Dendritic cell treated with granulocyte-macrophage colony-stimulating factor and Interleukin-4, amounts not matched to agents 40 ng/mL and 50 ng/mL, for 4 days (primary cell): Measurements from ENCODE around the gene DEFB125.
"Not testable (repeated sequence)": the region's sequence is repeated elsewhere in the genome, so short reads cannot be mapped to it uniquely, and the experiment has no call there.

Experiments
- H3K27ac Mint-ChIP-seq: one replicate; pipeline ENCODE4 v1.8.0; 2022; ENCODE audit warnings: mild to moderate bottlenecking, mixed read lengths
- H3K27me3 Mint-ChIP-seq: one replicate; pipeline ENCODE4 v1.8.0; 2022; ENCODE audit warnings: mild to moderate bottlenecking, mixed read lengths
- H3K36me3 Mint-ChIP-seq: one replicate; pipeline ENCODE4 v1.8.0; 2022; ENCODE audit warnings: low read depth, mixed read lengths
- H3K4me1 Mint-ChIP-seq: one replicate; pipeline ENCODE4 v1.8.0; 2022; ENCODE audit warnings: low read depth, mixed read lengths
- H3K4me3 Mint-ChIP-seq: one replicate; pipeline ENCODE4 v1.8.0; 2022; ENCODE audit warnings: mild to moderate bottlenecking, moderate library complexity, mixed read lengths
- H3K9me3 Mint-ChIP-seq: one replicate; pipeline ENCODE4 v1.8.0; 2022; ENCODE audit warnings: mixed read lengths
- intact Hi-C: fragments of 100-400 bp; cut with micrococcal nuclease; formaldehyde crosslinking; loops from one replicate; pipeline ENCODE4 v1.15.0; 2022

DEFB125 gene

GRCh38 chr20:87401-87800, at the start of gene DEFB125:
TSS of gene DEFB125 (plus strand) at chr20:87672. CDS start at chr20:87710, 38 bp downstream.
- peaks cover 32% of the 10 kb centered on the region for H3K27me3 Mint-ChIP-seq

GRCh38 chr20:60035-60918, 27.2 kb upstream of the DEFB125 start:
- H3K4me3 Mint-ChIP-seq, result no peak overlapping the region
- H3K36me3 Mint-ChIP-seq, result no peaks in the 10 kb centered on the region
- intact Hi-C loops, result no loop called here
- H3K27me3 Mint-ChIP-seq, result no peaks in the 10 kb centered on the region
- no peaks in the 10 kb centered on the region for H3K4me1 Mint-ChIP-seq
- no peaks in the 10 kb centered on the region for H3K9me3 Mint-ChIP-seq
- H3K27ac Mint-ChIP-seq, result no peak overlapping the region

More at GRCh38 chr20:87401-87800, at the start of gene DEFB125:
- Mint-ChIP-seq H3K4me1 (no peaks in the 10 kb centered on the region), H3K9me3 (peaks cover 8% of the 10 kb centered on the region), H3K4me3 (no peak within 1 kb of the TSS), H3K36me3 (no peaks in the 10 kb centered on the region), H3K27ac (no peak within 1 kb of the TSS)
- intact Hi-C loops, result no loop called here

- Mint-ChIP-seq H3K9me3 (no peaks in the 10 kb centered on the region), H3K27me3 (no peaks in the 10 kb centered on the region), H3K4me3 (no peak overlapping the region), H3K4me1 (no peaks in the 10 kb centered on the region), H3K36me3 (no peaks in the 10 kb centered on the region), H3K27ac (no peak overlapping the region)
- intact Hi-C loops, result no loop called here
Measured at GRCh38 chr20:61230-61629, 26.2 kb upstream of the DEFB125 start.

DNA sequence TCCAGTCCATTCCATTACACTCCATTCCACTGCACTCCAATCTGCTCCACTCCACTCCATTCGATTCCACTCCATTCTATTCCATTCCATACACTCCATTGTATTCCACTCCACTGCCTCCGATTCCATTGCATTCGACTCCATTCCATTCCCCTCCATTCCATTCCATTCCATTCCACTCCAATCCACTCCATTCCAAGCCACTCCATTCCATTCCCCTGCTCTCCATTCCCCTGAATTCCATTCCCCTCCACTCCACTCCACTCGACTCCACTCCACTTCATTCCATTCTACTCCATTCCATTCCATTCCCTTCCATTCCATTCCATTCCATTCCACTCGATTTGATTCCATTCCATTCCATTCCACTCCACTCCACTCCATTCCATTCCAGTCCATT, 25.7 kb upstream of the DEFB125 start:
- H3K4me3 Mint-ChIP-seq, result no peak overlapping the region
- H3K27me3 Mint-ChIP-seq, result no peaks in the 10 kb centered on the region
- H3K4me1 Mint-ChIP-seq, result no peaks in the 10 kb centered on the region
- H3K36me3 Mint-ChIP-seq, result no peaks in the 10 kb centered on the region
- no peaks in the 10 kb centered on the region for H3K9me3 Mint-ChIP-seq
- intact Hi-C loops, result no loop called here
- H3K27ac Mint-ChIP-seq, result no peak overlapping the region

GRCh38 chr20:62487-62886, 25.0 kb upstream of the DEFB125 start:
- H3K27ac Mint-ChIP-seq, result no peak overlapping the region
- H3K9me3 Mint-ChIP-seq, result no peaks in the 10 kb centered on the region
- no peaks in the 10 kb centered on the region for H3K36me3 Mint-ChIP-seq
- H3K27me3 Mint-ChIP-seq, result no peaks in the 10 kb centered on the region
- intact Hi-C loops, result no loop called here
- no peaks in the 10 kb centered on the region for H3K4me1 Mint-ChIP-seq
- H3K4me3 Mint-ChIP-seq, result no peak overlapping the region

GRCh38 chr20:64026-64603, 23.4 kb upstream of the DEFB125 start:
- intact Hi-C loops, result no loop called here
- Mint-ChIP-seq H3K4me1 (no peaks in the 10 kb centered on the region), H3K9me3 (no peaks in the 10 kb centered on the region), H3K36me3 (no peaks in the 10 kb centered on the region), H3K27ac (no peak overlapping the region), H3K27me3 (no peaks in the 10 kb centered on the region), H3K4me3 (no peak overlapping the region)

GRCh38 chr20:64766-65322, 22.6 kb upstream of the DEFB125 start:
- Mint-ChIP-seq H3K27me3 (no peaks in the 10 kb centered on the region), H3K27ac (no peak overlapping the region), H3K4me3 (no peak overlapping the region), H3K36me3 (no peaks in the 10 kb centered on the region), H3K4me1 (no peaks in the 10 kb centered on the region), H3K9me3 (no peaks in the 10 kb centered on the region)
- intact Hi-C loops, result no loop called here

DNA sequence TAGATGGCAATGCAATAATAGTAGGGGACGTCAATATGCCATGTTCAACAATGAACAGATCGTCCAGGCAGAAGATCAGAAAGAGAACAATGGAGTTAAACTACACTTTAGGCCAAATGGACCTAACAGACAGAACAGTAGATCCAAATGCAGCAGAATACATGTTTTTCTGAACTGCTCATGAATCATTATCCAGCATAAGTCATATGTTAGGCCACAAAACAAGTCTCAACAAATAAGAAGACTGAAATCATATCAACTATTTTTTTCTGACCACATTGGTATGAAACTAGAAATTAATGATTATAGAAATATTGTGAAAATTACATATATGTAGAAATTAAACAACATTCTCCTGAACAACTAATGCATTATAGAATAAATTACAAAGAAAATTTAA, 10.2 kb upstream of the DEFB125 start:
- Mint-ChIP-seq H3K36me3 (no peaks in the 10 kb centered on the region), H3K27ac (no peak overlapping the region), H3K27me3 (peaks cover 31% of the 10 kb centered on the region), H3K9me3 (no peaks in the 10 kb centered on the region), H3K4me1 (no peaks in the 10 kb centered on the region), H3K4me3 (no peak overlapping the region)
- intact Hi-C loops, result no loop called here

DNA sequence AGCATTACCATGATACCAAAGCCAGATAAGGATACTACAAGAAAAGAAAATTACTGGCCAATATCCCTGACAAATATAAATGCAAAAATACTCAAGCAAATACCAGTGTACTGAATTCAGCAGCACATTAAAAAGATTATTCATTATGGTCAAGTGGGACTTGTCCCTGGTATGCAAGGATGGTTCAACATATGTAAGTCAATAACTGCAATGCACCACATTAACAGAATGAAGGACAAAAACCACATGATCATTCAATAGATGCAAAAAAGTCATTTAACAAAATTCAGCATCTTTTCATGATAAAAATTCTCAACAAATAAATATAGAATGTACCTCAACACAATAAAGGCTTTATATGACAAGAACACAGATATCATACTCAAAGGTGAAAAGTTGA, 9.1 kb upstream of the DEFB125 start:
- intact Hi-C loops, result no loop called here
- peaks cover 26% of the 10 kb centered on the region for H3K27me3 Mint-ChIP-seq
- no peak overlapping the region for H3K4me3 Mint-ChIP-seq

DNA sequence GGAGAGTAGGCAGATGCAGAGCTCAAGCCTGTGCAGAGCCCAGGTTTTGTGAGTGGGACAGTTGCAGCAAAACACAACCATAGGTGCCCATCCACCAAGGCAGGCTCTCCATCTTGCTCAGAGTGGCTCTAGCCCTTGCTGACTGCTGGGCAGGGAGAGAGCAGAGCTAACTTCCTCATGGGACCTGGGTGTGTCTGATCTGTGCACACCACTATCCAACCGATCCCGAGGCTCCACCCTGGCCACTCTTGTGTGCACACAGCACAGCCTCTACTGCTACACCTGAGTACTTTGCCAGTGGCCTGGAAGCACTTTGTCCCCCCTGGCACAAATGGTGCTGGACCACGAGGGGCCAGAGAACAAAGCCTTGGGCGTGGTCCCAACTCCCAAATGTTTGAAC, 7.9 kb upstream of the DEFB125 start:
- intact Hi-C loops, result no loop called here
- Mint-ChIP-seq H3K27me3 (peaks cover 22% of the 10 kb centered on the region), H3K4me3 (no peak overlapping the region), H3K27ac (no peak overlapping the region), H3K9me3 (peaks cover under 1% of the 10 kb centered on the region), H3K4me1 (no peaks in the 10 kb centered on the region), H3K36me3 (no peaks in the 10 kb centered on the region)

More for the DNA sequence above, 9.1 kb upstream of the DEFB125 start:
- Mint-ChIP-seq H3K4me1 (no peaks in the 10 kb centered on the region), H3K36me3 (no peaks in the 10 kb centered on the region), H3K9me3 (no peaks in the 10 kb centered on the region), H3K27ac (no peak overlapping the region)

- no peaks in the 10 kb centered on the region for H3K36me3 Mint-ChIP-seq
- no peaks in the 10 kb centered on the region for H3K4me1 Mint-ChIP-seq
- H3K9me3 Mint-ChIP-seq, result peaks cover 14% of the 10 kb centered on the region
- intact Hi-C loops, result no loop called here
- no peak overlapping the region for H3K27ac Mint-ChIP-seq
- H3K27me3 Mint-ChIP-seq, result peaks cover 34% of the 10 kb centered on the region
- H3K4me3 Mint-ChIP-seq, result no peak overlapping the region
Measured at GRCh38 chr20:90651-91050, 3.2 kb downstream of the DEFB125 start.

DNA sequence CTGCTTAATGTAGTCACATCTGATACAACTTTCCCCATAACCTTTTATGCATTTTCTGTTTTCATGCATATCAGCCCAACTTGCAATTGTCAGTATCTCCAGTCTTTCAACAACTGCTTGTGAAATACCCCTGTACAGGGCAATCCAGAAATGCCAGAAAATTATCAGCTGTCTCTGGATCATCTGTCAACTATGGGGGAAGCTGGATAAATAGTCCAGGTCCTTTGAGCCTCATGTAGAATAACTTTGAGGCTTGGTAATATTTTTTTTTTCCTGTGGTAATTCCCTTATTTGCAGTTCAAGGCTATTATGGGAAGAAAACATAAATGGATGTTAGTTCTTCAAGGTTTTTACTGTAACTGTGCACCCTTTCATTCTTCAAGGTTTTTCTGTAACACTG, 6.2 kb downstream of the DEFB125 start:
- no peak overlapping the region for H3K27ac Mint-ChIP-seq
- peaks cover 24% of the 10 kb centered on the region for H3K27me3 Mint-ChIP-seq
- H3K4me1 Mint-ChIP-seq, result no peaks in the 10 kb centered on the region
- peaks cover 23% of the 10 kb centered on the region for H3K9me3 Mint-ChIP-seq
- intact Hi-C loops, result no loop called here
- no peak overlapping the region for H3K4me3 Mint-ChIP-seq
- H3K36me3 Mint-ChIP-seq, result no peaks in the 10 kb centered on the region

DNA sequence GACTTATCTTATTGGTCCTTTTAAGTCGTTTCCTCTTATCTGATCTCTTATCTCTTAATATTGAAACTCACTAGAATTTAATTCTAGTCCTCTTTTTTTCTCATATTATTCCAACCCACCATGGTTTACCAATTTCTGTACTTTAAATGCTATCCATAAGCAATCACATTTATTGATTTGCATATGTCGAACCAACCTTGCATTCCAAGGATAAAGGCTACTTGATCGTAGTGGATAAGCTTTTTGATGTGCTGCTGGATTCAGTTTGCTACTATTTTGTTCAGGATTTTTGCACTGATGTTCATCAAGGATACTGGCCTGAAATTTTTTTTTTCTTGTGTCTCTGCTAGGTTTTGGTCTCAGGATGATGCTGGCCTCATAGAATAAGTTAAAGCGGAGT, 7.7 kb downstream of the DEFB125 start:
- peaks cover 23% of the 10 kb centered on the region for H3K9me3 Mint-ChIP-seq
- peaks cover 26% of the 10 kb centered on the region for H3K27me3 Mint-ChIP-seq

GRCh38 chr20:97691-98090, 10.2 kb downstream of the DEFB125 start:
- H3K27me3 Mint-ChIP-seq, intact Hi-C loops, H3K36me3 Mint-ChIP-seq, H3K4me3 Mint-ChIP-seq, H3K4me1 Mint-ChIP-seq, H3K27ac Mint-ChIP-seq: not testable (repeated sequence)
- peaks cover 23% of the 10 kb centered on the region for H3K9me3 Mint-ChIP-seq

More for the DNA sequence above, 7.7 kb downstream of the DEFB125 start:
- intact Hi-C loops, result no loop called here
- H3K4me1 Mint-ChIP-seq, result no peaks in the 10 kb centered on the region
- H3K36me3 Mint-ChIP-seq, result no peaks in the 10 kb centered on the region
- no peak overlapping the region for H3K4me3 Mint-ChIP-seq
- H3K27ac Mint-ChIP-seq, result no peak overlapping the region
